HG03139 (cell line): ENCODE measurements around the gene TAAR5.
A peak's percentile ranks its signal among the peaks of the same experiment; 100 is the strongest.
"Not testable (repeated sequence)": the region's sequence is repeated elsewhere in the genome, so short reads cannot be mapped to it uniquely, and the experiment has no call there.

ENCODE experiments used
- ATAC-seq: cut with Tn5 transposase; IDR thresholded peaks from one replicate; pipeline ENCODE4 v1.9.1; 2021; ENCODE audit not compliant: unreplicated experiment

The TAAR5 gene

GRCh38 chr6:132589454-132589853 is at the start of gene TAAR5:
TSS of gene TAAR5 (minus strand) at chr6:132589741. CDS start at chr6:132589686, 55 bp downstream.
- no peak for ATAC-seq

DNA sequence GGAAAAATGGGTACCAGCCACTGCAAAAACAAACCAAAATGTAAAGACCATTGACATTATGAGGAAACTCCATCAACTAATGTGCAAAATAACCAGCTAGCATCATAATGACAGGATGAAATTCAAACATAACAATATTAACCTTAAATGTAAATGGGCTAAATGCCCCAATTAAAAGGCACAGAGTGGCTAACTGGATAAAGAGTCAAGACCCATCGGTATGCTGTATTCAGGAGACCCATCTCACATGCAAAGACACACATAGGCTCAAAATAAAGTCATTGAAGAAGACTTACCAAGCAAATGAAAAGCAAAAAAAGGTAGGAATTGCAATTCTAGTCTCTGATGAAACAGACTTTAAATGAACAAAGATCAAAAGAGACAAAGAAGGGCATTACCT is 47.6 kb upstream of the TAAR5 start:
- ATAC-seq, result not testable (repeated sequence)

GRCh38 chr6:132635906-132636305 is 46.4 kb upstream of the TAAR5 start:
- ATAC-seq, result not testable (repeated sequence)

GRCh38 chr6:132635288-132635687 is 45.7 kb upstream of the TAAR5 start:
- not testable (repeated sequence) for ATAC-seq

DNA sequence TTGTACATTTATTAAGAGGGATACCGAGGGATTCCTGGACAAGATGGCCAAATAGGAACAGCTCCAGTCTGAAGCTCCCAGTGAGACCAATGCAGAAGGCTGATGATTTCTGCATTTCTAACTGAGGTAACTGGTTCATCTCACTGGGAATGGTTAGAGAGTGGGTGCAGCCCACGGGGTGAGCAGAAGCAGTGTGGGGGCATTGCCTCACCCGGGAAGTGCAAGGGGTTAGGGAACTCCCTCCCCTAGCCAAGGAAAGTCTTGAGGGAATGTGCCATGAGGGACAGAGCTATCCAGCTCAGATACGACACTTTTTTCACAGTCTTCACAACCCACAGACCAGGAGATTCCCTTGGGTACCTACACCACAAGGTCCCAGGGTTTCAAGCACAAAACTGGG is 45.3 kb upstream of the TAAR5 start:
- ATAC-seq, result no peak

GRCh38 chr6:132633362-132633761 is 43.8 kb upstream of the TAAR5 start:
- ATAC-seq, result no peak

DNA sequence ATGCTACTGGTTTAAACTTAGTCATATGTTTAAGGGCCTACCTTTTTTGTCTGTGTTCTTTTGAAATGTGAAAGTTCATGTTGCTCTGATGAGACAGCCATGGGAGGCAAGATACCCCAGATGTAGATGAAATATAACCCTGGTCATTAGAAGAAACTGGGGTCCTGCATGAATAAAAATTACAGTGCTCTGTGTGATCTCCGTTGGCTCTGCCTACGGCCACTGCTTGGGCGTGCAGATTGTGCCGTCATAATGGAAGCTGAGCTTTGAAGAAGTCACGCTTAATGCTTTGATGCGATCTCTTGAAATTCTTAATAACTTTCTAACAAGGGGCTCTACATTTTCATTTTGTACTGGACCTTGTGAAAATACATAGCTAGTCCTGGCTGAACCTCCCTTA is 34.6 kb upstream of the TAAR5 start, which contains the start of gene TAAR2:
Gene TAAR2 (minus strand): TSS at position 101 of the 400 bp plus-strand sequence. CDS start 0 bp downstream, at position 101.
- ATAC-seq, result no peak

DNA sequence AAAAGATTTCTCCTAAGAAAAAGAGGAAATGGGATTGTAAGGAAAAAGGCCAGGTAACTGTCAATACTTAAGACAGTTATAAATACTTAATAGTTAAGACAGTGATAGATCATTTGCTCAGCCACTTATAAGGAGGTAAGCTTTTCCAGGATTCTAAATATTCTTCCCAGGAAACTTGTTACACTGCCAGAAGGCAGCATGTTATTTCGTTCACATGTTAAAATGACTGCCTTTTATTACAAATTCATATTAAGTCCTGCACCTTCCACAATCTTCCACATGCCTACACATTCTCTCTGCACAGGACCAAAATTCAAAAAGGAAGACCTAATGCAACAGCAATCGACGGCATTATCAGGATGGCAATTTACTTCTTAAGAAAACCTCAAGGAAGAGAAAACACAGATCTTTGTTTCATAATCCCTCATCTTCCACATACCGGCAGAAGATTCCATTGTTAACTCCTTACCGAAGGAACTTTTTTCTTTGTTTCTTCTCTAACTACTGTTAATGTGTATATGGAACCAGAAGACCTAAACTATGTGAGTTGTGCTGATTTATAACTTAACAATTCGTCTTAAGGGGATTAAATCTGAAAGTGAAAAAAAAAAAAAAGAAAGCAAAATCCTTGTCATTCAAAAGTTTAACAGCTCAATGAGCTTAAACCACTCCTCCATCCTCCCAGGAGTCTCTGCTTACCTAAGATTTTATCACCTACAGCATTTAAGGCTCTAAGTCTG is 33.7 kb upstream of the TAAR5 start:
- ATAC-seq, result no peak

- no peak for ATAC-seq
Measured at GRCh38 chr6:132616677-132617076, 27.1 kb upstream of the TAAR5 start.

GRCh38 chr6:132614554-132614953 is 25.0 kb upstream of the TAAR5 start:
- no peak for ATAC-seq

GRCh38 chr6:132612449-132613108 is 23.0 kb upstream of the TAAR5 start:
- no peak for ATAC-seq

DNA sequence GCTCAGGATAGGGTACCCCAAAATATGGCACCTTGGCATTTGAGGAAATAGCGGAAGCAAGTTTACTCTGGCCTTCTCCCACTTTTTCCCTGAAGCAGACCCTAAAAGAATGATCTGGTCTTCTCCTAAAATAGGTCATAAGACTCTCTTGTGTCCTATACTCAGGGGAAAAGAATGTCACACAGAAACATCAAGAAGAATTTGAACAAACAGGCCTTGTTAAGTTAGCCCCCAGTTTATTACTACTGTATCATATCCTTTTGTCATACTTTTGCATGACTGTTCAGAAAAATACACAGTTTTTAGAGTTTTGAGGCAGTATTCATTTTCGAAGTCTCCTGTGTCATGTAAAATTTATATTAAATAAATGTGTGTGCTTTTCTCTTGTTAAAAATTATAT is 22.1 kb upstream of the TAAR5 start:
- ATAC-seq, result no peak

- peak; percentile 80 for ATAC-seq
Measured at GRCh38 chr6:132607544-132608233, 18.1 kb upstream of the TAAR5 start.

DNA sequence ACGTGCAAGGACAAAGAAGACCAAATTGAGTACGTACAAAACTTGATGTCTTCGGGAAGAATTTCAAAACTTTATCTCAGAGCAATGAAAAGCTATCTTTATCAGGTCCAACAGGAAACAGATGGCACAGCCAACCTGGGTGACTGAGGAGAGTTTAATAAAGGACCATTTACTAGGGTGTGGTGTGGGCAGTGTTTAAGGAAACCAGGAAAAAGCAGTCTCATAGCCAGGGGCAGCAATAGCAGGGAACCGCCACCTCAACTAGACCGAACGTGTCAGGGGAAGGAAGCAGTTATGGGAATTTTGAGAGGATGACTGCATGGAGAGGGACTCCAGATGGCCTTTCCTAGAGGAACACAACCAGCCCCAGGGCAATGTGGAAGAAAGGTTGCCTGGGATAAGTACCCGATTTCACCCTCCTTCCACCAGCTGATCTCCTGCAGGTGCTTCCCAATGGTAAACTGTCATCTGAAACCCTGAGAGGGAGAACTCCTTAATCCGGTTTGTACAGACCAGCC is 15.2 kb upstream of the TAAR5 start:
- no peak for ATAC-seq

DNA sequence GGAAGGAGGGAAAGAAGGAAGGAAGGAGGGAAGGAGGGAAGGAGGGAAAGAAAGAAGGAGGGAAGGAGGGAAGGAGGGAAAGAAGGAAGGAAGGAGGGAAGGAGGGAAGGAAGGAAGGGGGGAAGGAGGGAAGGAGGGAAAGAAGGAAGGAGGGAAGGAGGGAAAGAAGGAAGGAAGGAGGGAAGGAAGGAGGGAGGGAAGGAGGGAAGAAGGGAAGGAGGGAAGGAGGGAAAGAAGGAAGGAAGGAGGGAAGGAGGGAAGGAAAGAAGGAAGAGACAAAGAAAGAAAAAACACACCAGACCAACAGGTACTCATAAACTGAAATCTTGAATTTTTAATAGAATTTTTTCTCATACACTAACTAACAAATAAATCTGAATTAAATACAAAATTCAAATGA is 11.4 kb upstream of the TAAR5 start:
- not testable (repeated sequence) for ATAC-seq

DNA sequence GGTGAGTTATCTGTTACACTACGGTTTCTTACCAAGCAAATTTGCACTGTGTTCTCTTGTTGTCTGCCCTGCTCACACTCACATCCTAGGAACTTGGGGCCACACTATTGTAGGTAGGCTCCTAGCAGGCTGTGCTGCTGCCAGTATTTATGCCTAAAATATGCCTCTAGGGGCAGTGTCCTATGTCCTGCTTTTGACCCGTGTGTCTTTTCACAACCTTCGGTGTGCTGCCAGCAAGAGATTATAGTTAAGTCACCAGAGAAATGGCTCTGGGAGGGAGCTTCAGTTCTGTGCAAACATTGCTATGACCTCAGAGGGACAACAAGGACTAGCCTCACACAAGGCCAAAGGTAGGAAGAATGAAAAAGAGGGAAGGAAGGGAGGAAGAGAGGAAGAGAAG is 8.9 kb upstream of the TAAR5 start:
- no peak for ATAC-seq

- no peak for ATAC-seq
Measured at GRCh38 chr6:132596201-132596600, 6.7 kb upstream of the TAAR5 start.

DNA sequence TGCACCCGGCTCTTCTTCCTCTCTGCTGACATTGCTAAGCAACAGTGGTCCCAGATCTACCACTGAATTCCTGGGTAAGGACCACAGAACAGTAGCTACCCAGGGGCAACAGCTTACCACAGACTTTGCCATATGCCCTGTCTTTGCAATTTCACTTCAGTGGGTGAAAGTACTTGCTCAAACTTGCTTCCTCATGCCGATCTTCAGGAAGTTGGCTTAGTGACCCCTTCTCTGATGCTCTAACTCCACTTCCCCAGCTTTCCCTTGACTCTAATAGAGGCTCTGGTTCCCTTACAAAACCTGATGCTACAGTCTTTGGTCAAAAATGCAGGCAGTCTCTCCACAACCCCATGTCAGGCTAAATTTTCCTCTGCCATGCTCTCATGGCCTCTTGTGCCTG is 3.3 kb upstream of the TAAR5 start:
- no peak for ATAC-seq

DNA sequence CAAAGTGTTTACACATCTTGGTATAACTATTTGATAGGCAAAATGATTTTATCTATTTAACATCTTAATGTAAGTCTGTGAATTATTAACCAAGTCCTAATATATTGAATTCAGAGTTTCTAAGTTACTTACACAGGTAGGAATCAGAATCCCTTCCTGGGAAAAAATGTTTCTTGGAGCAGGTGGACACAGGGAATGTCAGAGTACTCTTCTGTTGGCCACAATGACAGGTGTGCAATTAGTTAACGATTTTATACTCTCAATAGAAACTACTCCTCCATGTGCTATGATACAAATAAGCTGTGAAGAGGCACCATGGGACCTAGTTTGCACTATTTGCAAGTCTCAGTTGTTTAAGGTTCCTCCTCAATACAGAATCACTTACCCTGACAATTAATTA is 821 bp upstream of the TAAR5 start:
- no peak for ATAC-seq

DNA sequence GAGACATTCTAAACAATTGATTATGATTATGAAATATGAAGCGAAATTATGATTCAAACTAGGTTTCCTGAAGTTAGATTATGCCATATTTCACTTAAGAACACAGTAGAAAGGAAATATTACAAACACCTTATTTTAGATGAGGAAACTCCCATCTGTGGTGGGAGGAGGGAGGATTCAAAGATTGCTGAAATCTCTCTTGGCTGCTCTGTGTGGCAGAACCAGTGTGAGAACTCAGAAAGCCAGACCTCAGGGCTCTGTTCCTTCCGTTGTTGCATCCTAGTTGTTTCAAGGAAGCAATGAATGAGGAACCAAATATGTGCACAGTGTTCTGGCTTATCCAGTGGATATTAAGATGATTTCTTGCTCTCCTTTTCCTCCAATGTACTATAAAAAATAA is 2.1 kb downstream of the TAAR5 start:
- ATAC-seq, result no peak

- no peak for ATAC-seq
Measured at GRCh38 chr6:132584698-132585097, 4.8 kb downstream of the TAAR5 start.

DNA sequence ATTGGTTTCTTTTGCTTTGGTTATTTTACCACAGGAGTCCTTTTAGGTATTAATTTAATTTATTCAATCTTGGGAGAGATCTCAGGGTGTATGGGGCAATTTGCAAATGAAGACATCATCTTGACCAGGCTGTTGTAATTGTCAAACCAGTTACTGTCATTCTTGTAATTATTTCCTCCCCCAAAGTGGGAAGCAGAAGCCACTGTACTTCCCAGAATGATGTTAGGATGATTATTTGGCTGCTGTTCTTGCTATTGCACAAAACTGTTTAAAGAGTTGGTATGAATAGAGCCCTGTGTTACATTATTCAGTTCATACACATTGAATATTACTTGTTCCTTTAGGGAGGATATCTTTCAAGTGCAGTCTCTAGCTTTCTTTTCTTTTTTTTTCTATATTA is 17.8 kb downstream of the TAAR5 start:
- ATAC-seq, result no peak
